IMR-90 (cell line): ENCODE measurements around the gene FARP1. TPM values are rescaled to one million over a fixed set of nuclear protein-coding genes. Genes with fewer than 3 reads are reported as not detected.

Experiments
- ATAC-seq: fragments of 200-7000 bp; cut with Tn5 transposase; 2 replicates; pipeline ENCODE4 v1.9.1; 2020; ENCODE audit warnings: low read depth, mild to moderate bottlenecking, moderate library complexity
- BruUV-seq: library from RNA; stranded (reverse); fragments of 400-500 nt; replicated peaks from 2 replicates; lab custom pipeline; 2021; lab: Mats Ljungman, UMichigan
- CTCF ChIA-PET: fragments of 300-600 bp; formaldehyde crosslinking; extraction: SDS; loops from one replicate; lab custom pipeline; 2021; ENCODE audit warnings: antibody characterized with exemption; lab: Yijun Ruan, JAX
- POLR2A ChIA-PET: fragments of 300-600 bp; sonication (Branson Sonifier 250); formaldehyde crosslinking; loops from one replicate; lab custom pipeline; 2022; ENCODE audit warnings: antibody characterized with exemption; ENCODE audit not compliant: unreplicated experiment; lab: Charles Lee
- DNase-seq: peaks from one replicate; pipeline ENCODE4 v3.0.0; 2013
- H2AFZ ChIP-seq: replicated peaks from 2 replicates; pipeline ENCODE3; 2013; ENCODE audit warnings: low read length, mild to moderate bottlenecking; ENCODE audit not compliant: poor library complexity
- H2AK5ac ChIP-seq: 2 replicates; pipeline ENCODE4 v1.6.1; 2013; ENCODE audit warnings: low read depth, low read length, inconsistent platforms
- H2AK9ac ChIP-seq: replicated peaks from 2 replicates; pipeline ENCODE3; 2013; ENCODE audit warnings: mild to moderate bottlenecking, low read depth, low read length, moderate library complexity; ENCODE audit not compliant: poor library complexity
- H2BK120ac ChIP-seq: 2 replicates; pipeline ENCODE4 v1.6.1; 2013; ENCODE audit warnings: low read depth, low read length, inconsistent platforms
- H2BK15ac ChIP-seq: 3 replicates; pipeline ENCODE4 v1.6.1; 2013; ENCODE audit warnings: low read depth, low read length, inconsistent platforms
- H2BK20ac ChIP-seq: 2 replicates; pipeline ENCODE4 v1.6.1; 2013; ENCODE audit warnings: low read depth, mild to moderate bottlenecking, inconsistent platforms, low read length, moderate library complexity
- H2BK5ac ChIP-seq: 2 replicates; pipeline ENCODE4 v1.6.1; 2013; ENCODE audit warnings: mild to moderate bottlenecking, low read depth, low read length, inconsistent platforms; ENCODE audit not compliant: poor library complexity, severe bottlenecking
- H3K14ac ChIP-seq: replicated peaks from 2 replicates; pipeline ENCODE4 v1.6.1; 2013; ENCODE audit warnings: low read depth, low read length, inconsistent platforms
- H3K18ac ChIP-seq: 2 replicates; pipeline ENCODE4 v1.6.1; 2013; ENCODE audit warnings: low read depth, low read length, control low read depth
- H3K23ac ChIP-seq: 2 replicates; pipeline ENCODE4 v1.6.1; 2013; ENCODE audit warnings: low read depth, low read length, inconsistent platforms
- H3K27ac ChIP-seq: 2 replicates; pipeline ENCODE4 v1.5.1; 2013; ENCODE audit warnings: mild to moderate bottlenecking, control low read depth, low read length; ENCODE audit not compliant: insufficient read depth
- H3K27me3 ChIP-seq: 2 replicates; pipeline ENCODE4 v1.6.1; 2013; ENCODE audit warnings: low read length; ENCODE audit not compliant: control insufficient read depth, insufficient read depth
- H3K36me3 ChIP-seq: 2 replicates; pipeline ENCODE4 v1.6.1; 2013; ENCODE audit warnings: low read length, mixed read lengths; ENCODE audit not compliant: control insufficient read depth, insufficient read depth
- H3K4ac ChIP-seq: 2 replicates; pipeline ENCODE4 v1.6.1; 2013; ENCODE audit warnings: low read depth, low read length, inconsistent platforms
- H3K4me1 ChIP-seq: 2 replicates; pipeline ENCODE4 v1.6.1; 2013; ENCODE audit warnings: low read length, mixed read lengths; ENCODE audit not compliant: control insufficient read depth, insufficient read depth
- H3K4me2 ChIP-seq: 2 replicates; pipeline ENCODE4 v1.6.1; 2013; ENCODE audit warnings: low read depth, mild to moderate bottlenecking, control low read depth, low read length, moderate library complexity
- H3K4me3 ChIP-seq: 2 replicates; pipeline ENCODE4 v1.5.1; 2013; ENCODE audit warnings: low read depth, mild to moderate bottlenecking, control low read depth, low read length, moderate library complexity; ENCODE audit not compliant: insufficient read depth
- H3K56ac ChIP-seq: 2 replicates; pipeline ENCODE4 v1.6.1; 2013; ENCODE audit warnings: low read length, inconsistent platforms; ENCODE audit not compliant: insufficient read depth; ENCODE audit errors: extremely low read depth
- H3K79me1 ChIP-seq, 2 experiments: 2 replicates each; pipeline ENCODE4 v1.6.1; 2013; ENCODE audit warnings: low read length in 2 of 2, inconsistent platforms in 1 of 2, low read depth in 1 of 2
- H3K9ac ChIP-seq: 2 replicates; pipeline ENCODE4 v1.6.1; 2013; ENCODE audit warnings: low read depth, low read length, control low read depth
- H3K9me1 ChIP-seq: 2 replicates; pipeline ENCODE4 v1.6.1; 2013; ENCODE audit warnings: low read length, inconsistent platforms; ENCODE audit not compliant: insufficient read depth
- H3K9me3 ChIP-seq: 2 replicates; pipeline ENCODE4 v1.6.1; 2013; ENCODE audit warnings: low read length; ENCODE audit not compliant: control insufficient read depth, insufficient read depth
- H4K20me1 ChIP-seq: 2 replicates; pipeline ENCODE4 v1.6.1; 2013; ENCODE audit warnings: low read length, inconsistent platforms; ENCODE audit not compliant: insufficient read depth
- H4K5ac ChIP-seq: 2 replicates; pipeline ENCODE4 v1.6.1; 2013; ENCODE audit warnings: mild to moderate bottlenecking, low read depth, low read length, control low read depth
- H4K8ac ChIP-seq, 2 experiments: 2 replicates each; pipeline ENCODE4 v1.6.1; 2013; ENCODE audit warnings: low read depth in 2 of 2, low read length in 2 of 2, control low read depth in 1 of 2, inconsistent platforms in 1 of 2
- H4K91ac ChIP-seq: 2 replicates; pipeline ENCODE4 v1.6.1; 2013; ENCODE audit warnings: low read depth, low read length, inconsistent platforms; ENCODE audit not compliant: insufficient read depth
- FOS ChIP-seq: fragments of 150-350 bp; IDR thresholded peaks from 2 replicates; pipeline ENCODE4 v1.6.1; 2016; ENCODE audit warnings: low read depth, low read length
- MAFK ChIP-seq: IDR thresholded peaks from 2 replicates; pipeline ENCODE4 v1.6.1; 2012; ENCODE audit warnings: low read depth, low read length, improper control_type of control experiment
- MAZ ChIP-seq: IDR thresholded peaks from 2 replicates; pipeline ENCODE4 v1.6.1; 2012; ENCODE audit warnings: low read depth, mild to moderate bottlenecking, low read length, improper control_type of control experiment, moderate library complexity, borderline replicate concordance
- NFE2L2 ChIP-seq: fragments of 150-350 bp; IDR thresholded peaks from 2 replicates; pipeline ENCODE4 v1.6.1; 2016; ENCODE audit warnings: low read depth, mild to moderate bottlenecking, low read length
- SMC3 ChIP-seq: fragments of 150-350 bp; IDR thresholded peaks from 2 replicates; pipeline ENCODE4 v1.6.1; 2016; ENCODE audit warnings: low read depth, mild to moderate bottlenecking, antibody characterized with exemption, low read length, moderate library complexity
- WGBS, 2 experiments: methylation state at CpG; one replicate each; pipeline versions ENCODE4 v1.1.5 to v1.1.7; 2013; ENCODE audit warnings: missing lambda C conversion rate in 2 of 2; ENCODE audit not compliant: insufficient read length in 1 of 2; ENCODE audit errors: extremely low coverage in 2 of 2; 5-methylcytosine and 5-hydroxymethylcytosine counted together
- dilution Hi-C: fragments of 300-500 bp; cut with HindIII; formaldehyde crosslinking; loops from one replicate; pipeline ENCODE4 v1.14.3; 2018; ENCODE audit warnings: low sequenced_read_pairs; ENCODE audit not compliant: unreplicated experiment
- in situ Hi-C: fragments of 300-500 bp; cut with MboI; formaldehyde crosslinking; loops from 3 replicates; pipeline ENCODE4 v1.14.3; 2019; ENCODE audit warnings: low sequenced_read_pairs, inconsistent platforms, mixed read lengths
- intact Hi-C: fragments of 100-400 bp; cut with micrococcal nuclease; formaldehyde crosslinking; loops from 2 replicates; pipeline ENCODE4 v1.10.0; 2022
- polyA plus RNA-seq, 3 experiments: library from polyadenylated mRNA; depleted of rRNA; stranded (reverse); fragments of >200 nt; gene quantifications; 2 replicates each; pipeline ENCODE4 v1.2.3, GENCODE V29; 2012; ENCODE audit warnings: low replicate concordance in 1 of 3
- total RNA-seq: library from RNA; depleted of rRNA; stranded (reverse); fragments of >200 nt; gene quantifications from 2 replicates; pipeline ENCODE4 v1.2.3, GENCODE V29; 2012
- TF ChIP-seq, protein P1 (sequence below): conservative IDR thresholded peaks from 2 replicates; pipeline ENCODE4 v1.5.1; 2012; ENCODE audit warnings: mild to moderate bottlenecking, low read depth, low read length, improper control_type of control experiment

The FARP1 gene
- total and polyA plus RNA-seq, 2 of the 4 experiments (the other 2 are of a cell fraction): 39.6 to 57.0 TPM

DNA sequence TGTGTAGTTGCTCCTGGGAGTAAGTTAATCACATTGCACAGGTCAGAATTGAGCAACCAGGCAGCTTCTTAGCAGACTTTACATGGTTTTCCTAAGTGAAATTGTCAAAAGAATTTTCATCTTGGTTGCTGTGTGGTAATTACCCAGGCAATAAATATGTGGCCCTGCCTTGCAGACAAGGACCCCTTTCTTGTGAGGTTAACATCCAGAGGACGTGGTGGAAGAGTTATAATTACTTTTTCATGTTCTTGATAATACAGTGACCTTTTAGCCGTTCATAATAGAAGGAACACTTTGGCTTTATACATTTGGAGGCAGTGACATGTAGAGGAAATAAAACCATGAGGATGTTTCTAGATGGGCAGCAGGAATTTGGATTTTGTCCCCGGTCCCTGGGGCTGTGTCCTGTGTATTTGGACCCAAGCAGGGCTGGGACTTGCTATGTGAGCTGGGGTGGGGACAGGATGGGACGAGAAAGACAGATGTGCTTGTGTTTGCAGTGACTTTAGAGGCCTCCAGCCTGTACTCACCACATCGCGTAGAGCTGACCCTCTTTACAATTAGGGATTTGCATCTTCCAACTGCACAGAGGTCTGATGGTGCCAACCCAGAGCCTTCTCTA lies 277.8 kb downstream of the FARP1 start:
- Histone ChIP-seq H3K27me3 (no peaks in the 10 kb centered on the region), H2BK120ac (no peak overlapping the region), H2AK9ac (no peak overlapping the region), H3K4me1 (no peaks in the 10 kb centered on the region), H4K5ac (no peak overlapping the region), H3K4ac (no peak overlapping the region), H2AFZ (no peak overlapping the region), H3K9me1 (peaks cover 20% of the 10 kb centered on the region), H4K8ac (no peak overlapping the region), H3K14ac (no peak overlapping the region), H3K18ac (no peak overlapping the region), H3K79me1 (peaks cover 5 to 61% of the 10 kb centered on the region in 2 experiments; a peak in 3 of 4 replicates), H3K36me3 (peaks cover 61% of the 10 kb centered on the region), H4K91ac (no peak overlapping the region), H3K9ac (no peak overlapping the region), H3K27ac (no peak overlapping the region), H2BK15ac (no peak overlapping the region), H3K56ac (no peak overlapping the region), H3K4me3 (no peak overlapping the region), H4K20me1 (peaks cover 17% of the 10 kb centered on the region; the same call in 1 of the 2 replicates), H2BK5ac (no peak overlapping the region), H3K4me2 (no peak overlapping the region), H2AK5ac (no peak overlapping the region), H3K23ac (no peak overlapping the region), H2BK20ac (no peak overlapping the region), H3K9me3 (no peaks in the 10 kb centered on the region)
- no TSS peak for BruUV-seq
- intact Hi-C loops (no loop called here), in situ Hi-C loops (no loop called here), dilution Hi-C loops (no loop called here)
- ChIA-PET CTCF (no interaction called here), POLR2A (no interaction called here)
- TF ChIP-seq MAFK (no peak), NFE2L2 (no peak), MAZ (no peak), FOS (no peak), SMC3 (no peak)
- TF ChIP-seq, protein P1, sequence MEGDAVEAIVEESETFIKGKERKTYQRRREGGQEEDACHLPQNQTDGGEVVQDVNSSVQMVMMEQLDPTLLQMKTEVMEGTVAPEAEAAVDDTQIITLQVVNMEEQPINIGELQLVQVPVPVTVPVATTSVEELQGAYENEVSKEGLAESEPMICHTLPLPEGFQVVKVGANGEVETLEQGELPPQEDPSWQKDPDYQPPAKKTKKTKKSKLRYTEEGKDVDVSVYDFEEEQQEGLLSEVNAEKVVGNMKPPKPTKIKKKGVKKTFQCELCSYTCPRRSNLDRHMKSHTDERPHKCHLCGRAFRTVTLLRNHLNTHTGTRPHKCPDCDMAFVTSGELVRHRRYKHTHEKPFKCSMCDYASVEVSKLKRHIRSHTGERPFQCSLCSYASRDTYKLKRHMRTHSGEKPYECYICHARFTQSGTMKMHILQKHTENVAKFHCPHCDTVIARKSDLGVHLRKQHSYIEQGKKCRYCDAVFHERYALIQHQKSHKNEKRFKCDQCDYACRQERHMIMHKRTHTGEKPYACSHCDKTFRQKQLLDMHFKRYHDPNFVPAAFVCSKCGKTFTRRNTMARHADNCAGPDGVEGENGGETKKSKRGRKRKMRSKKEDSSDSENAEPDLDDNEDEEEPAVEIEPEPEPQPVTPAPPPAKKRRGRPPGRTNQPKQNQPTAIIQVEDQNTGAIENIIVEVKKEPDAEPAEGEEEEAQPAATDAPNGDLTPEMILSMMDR: no peak
- ATAC-seq (no peak), DNase-seq (no peak)
- WGBS, 2 experiments: 67% methylated on average over 1 of the region's 6 CpGs; no CpG with 5 or more reads in 1 of the 2 experiments
